HG03066 (cell line): ENCODE measurements around the gene HEATR9.
"Not testable (repeated sequence)": the region's sequence is repeated elsewhere in the genome, so short reads cannot be mapped to it uniquely, and the experiment has no call there.

Experiments used
- ATAC-seq: cut with Tn5 transposase; IDR thresholded peaks from one replicate; pipeline ENCODE4 v1.9.1; 2021; ENCODE audit warnings: low read depth; ENCODE audit not compliant: unreplicated experiment

HEATR9 gene, protein sequence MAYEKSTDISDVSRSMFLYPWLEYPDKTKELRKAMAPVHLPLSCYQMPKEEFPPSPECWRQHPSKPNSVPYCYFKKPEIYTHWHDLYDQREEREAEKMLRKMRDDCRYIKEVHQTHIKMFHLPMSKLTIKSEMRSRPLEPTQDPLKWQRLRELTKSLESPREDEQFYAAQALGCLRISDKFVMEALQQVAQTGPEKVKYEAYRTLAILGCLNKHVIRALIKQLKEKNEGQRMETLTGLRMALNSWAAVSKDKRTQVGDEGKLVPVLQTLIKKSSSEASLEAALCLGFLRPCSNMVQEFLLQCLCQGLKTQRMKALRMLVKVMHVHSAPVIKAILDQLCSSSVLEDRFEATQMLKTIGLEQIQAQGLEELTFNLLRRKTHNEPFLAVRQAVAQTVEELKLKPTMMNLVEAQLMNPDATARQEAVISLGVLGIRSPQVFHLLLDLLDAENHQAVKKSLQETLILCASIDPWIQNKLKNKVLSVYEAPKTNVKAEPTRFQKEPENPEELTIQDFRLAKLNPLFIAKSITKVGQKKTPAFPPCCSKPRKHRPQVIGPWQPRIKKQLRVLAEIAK

DNA sequence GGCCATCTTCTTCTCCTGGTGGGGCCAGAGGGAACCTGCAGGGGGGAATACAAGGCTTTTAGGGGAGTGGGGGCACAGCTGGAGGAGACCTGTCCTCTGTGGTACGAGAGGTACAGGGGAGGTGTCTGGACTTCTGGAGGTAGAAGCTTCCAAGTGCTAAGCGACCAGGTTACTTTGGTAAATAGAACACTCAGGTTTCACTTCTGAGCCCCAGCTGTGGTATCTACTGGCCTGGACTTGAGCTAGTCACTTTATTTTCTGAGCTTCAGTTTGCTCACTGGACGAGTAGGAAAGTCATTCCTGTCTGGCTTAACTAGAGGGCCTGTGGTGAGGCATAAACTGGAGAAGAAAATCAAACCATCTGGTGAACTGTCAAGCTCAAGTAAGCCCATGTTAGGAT is at the start of gene HEATR9:
TSS of gene HEATR9 (minus strand) at position 155 of the 400 bp plus-strand sequence. CDS start at position 6, 149 bp downstream.
- ATAC-seq: no peak

DNA sequence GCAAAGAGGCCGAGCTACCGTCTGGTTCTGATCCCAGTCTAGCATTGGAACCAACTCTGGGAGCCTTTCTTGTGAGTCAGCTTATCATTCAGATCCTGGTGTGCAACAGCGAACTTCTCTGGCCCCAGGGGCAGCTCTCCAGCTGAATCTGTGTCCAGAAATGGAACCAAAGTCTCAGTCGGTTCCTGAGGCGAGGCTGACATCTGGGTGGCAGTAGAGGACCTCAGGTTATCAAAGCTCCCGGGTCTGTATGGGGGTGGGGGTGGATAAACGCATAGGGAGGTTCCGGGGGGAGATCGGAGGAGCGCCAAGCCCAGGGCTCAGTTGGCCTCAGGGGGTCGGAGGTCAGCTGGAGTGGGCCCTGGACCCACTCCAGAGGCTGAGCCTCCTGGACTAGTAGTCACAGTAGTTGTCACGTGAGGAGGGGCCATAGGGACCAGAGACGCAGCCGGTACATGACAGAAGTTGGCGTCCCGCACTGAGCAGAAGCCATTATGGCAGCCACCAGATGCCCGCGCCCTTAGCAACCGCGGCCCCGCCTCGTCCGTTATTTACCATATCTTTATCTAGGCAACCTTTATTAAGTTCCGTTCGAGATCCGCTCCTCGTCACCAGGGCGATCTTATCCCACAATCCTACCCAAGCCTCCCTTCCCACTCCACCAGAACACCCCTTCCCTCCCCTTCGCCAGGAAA is 49.0 kb upstream of the HEATR9 start:
- no peak for ATAC-seq

DNA sequence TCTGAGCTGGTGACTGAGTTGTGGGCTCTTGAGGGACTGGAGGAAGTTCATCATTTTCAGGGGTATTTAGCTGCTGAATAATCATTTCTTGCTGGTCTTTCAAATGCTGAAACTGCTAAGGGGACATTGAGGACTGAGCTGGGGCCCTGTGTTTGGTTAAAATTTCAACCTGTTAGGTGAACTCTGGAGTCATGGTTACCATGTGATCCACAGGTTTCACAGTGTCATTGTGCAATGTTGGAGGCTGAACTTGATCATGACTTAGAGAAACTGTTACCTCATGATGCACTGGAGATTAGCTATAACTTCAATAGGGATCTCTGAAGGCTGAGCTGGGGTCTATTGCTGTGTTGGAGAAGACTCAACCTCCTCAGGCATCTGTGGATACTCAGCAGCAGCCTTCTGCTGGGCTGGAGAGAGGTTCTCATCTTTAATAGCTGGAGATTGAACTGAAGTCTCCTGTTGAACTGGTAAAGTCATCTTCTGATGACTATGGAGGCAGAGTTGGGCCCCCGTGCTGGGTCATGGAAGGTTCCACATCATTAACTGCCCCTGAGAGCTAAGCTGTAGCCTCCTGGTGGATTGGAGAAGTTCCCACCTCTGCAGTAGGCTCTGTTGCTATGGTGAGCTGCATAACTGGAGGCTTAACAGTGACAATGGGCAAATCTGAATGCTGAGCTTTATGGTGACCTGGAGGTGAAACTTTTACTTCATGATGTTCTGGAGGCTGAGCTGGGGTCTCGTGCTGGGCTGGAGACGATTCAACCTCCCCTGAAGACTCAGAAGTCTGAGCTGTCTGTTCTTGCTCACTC is 46.7 kb upstream of the HEATR9 start:
- ATAC-seq: no peak

DNA sequence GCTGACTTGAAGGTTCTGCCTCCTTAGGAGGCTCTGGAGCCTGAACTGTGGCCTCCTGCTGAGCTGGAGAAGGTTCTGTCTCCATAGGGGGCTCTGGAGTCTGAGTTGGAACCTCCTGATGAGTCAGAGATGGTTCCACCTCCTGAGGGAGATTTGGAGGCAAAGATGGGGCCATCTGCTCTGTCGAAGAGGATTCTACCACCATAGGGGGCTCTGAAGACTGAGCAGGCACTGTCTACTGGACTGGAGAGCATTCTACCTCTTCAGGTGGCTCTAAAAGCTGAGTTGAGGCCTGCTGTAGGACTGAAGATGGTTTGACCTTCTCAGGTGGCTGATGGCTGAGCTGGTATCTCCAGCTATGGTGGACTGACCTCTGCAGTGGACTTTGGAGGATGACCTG is 45.7 kb upstream of the HEATR9 start:
- no peak for ATAC-seq

DNA sequence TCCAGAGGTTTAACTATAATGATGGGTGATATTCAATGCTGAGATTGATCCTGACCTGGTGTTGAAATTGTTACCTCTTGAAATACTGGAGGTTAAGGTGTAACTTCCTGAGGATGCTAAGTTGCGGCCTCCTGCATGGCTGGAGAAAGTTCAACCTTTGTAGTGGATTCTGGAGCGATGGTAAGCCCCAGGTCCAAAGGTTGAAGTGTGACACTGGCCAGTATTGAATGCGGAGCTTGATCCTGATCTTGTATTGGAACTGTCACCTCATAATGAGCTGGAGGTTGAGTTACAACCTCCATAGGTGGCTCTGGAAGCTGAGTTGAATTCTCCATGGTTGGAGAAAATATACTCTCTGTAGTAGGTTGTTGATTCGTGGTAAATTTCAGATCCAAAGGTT is 44.9 kb upstream of the HEATR9 start:
- no peak for ATAC-seq

DNA sequence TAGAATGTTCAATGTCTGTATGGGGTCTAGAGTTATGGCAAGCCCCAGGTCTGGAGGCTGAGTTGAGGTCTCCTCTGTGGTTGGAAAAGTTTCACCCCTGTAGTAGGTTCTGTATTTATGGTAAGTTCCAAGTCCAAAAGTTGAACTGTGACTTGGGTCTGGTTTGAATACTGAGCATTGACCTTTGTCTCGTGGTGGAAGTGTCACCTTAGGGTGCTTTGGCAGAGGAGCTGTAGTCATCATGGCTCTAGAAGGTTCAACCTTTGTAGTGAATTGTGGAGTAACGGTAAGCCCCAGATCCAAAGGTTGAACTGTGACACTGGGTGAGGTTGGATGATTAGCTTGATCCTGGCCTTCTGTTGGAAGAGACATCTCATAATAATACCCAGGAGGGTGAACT is 44.3 kb upstream of the HEATR9 start:
- no peak for ATAC-seq

DNA sequence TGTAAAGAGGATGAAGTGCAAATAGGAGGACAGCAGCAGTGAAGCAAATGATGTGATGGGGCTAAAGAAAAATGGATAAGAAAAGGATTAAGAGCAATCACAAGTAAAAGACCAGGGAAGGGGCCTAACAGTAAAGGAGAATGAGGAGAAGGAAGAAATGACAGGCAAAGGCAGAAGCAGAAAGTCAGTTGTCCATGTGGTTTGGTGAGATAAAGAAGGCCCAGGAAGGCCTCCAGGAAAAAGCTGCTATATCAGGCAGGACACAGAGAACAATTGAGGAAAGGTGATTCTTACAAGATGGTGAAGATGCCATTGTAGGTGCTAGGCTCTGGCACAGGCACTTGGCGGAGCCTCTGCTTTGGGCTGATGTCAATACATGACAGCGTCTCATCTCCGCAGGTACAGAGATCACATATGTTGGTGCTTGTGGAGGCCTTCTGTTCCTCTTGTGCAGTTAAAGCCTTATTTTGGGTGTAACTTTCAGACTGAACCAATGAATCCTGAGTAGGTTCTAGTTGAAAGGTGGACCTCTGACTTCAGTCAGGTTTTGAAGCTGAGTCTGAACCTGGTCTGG is 43.7 kb upstream of the HEATR9 start:
- ATAC-seq: no peak

DNA sequence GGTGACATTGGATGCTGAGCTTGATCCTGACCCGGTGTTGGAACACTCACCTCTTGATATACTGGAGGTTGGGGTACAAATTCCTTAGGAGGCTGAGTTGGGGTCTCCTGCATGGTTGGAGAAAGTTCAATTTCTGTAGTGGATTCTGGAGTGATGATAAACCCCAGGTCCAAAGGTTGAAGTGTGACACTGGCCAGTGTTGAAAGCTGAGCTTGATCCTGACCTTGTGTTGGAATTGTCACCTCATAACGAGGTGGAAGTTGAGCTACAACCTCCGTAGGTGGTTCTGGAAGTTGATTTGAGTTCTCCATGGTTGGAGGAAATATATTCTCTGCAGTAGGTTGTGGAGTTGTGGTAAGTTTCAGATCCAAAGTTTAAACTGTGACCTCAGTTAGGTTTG is 40.7 kb upstream of the HEATR9 start:
- ATAC-seq: no peak

DNA sequence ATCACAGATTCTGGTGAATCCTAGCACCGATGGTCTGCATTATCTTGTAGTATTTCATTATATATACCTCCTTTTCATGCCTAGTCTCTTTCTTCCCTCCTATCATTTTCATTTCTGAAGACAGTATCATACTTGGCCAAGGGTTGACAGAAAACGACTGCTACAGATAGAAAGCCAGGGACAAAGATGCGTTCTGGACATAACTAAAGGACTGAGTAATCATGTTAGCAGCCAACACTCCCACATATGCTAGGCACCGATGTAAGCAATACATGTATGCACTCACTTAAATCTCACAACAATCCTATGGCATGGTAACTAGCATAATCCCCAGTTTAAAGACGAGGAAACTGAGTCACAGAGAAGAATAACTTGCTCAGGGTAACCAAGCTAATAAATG is 39.0 kb upstream of the HEATR9 start:
- no peak for ATAC-seq

DNA sequence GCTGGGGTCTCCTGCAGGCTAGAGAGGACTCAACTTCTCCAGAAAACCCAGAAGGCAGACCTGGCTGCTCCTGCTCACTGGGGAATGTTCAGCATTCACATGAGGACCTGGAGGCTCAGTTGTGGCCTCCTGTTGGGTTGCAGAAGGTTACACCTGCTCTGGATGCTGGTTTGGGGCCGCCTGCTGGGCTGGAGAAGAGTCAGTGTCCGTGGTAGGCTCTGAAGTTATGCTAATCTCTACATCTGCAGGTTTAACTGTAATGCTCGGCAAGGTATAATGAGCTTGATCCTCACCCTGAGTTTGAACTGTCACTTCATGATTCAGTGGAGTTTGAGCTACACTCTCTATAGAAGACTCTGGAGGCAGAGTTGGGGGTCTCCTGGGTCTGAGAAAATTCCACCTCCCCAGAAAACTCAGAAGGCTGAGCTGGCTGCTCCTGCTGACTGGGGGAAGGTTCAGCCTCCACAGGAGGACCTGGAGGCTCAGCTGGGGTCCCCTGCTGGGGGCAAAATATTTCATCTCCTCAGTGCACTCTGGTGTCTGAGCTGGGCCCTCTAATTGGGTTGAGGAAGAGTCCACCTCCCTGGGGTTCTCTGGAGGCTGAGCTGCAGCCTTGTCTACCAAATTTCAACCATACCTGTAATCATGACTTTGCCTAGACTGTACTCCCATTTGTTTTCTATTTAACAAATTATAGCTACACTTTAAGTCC is 38.4 kb upstream of the HEATR9 start:
- no peak for ATAC-seq

DNA sequence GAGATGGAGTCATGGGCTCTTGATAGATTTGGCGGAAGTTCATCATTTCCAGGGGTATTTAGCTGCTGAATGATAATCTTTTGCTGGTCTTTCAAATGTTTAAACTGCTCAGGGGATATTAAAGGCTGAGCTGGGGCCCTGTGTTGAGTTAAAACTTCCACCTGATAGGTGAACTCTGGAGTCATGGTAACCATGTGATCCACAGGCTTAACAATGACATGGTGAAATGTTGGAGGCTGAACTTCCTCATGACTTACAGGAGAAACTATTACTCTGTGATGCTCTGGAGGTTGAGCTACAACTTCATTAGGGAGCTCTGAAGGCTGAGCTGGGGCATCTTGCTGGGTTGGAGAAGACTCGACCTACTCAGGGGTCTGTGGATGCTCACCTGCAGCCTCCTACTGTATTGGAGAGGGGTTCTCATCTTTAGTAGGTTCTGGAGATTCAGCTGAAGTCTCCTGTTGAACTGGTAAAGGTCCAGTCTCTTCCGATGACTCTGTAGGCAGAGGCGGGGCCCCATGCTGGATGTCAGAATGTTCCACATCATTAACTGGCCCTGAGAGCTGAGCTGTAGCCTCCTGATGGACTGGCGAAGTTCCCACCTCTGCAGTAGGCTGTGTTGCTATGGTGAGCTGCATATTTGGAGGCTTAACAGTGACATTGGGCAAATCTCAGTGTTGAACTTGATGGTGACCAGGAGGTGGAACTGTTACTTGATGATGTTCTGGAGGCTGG is 37.7 kb upstream of the HEATR9 start:
- no peak for ATAC-seq

DNA sequence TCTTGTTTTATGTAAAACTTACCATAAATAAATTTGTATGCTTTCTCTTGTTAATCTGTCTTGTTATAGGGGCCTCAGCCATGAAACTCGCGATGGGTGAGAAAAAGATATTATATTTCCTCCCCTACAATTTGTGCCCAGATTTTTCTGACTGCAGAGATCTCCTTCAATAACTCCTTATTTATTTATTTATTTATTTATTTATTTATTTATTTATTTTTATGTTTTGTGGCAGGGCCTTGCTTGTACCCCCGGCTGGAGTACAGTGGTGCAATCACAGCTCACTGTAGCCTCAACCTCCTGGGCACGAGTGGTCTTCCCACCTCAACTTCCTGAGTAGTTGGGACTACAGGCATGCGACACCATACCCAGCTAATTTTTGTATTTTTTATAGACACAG is 34.8 kb upstream of the HEATR9 start:
- ATAC-seq: no peak

DNA sequence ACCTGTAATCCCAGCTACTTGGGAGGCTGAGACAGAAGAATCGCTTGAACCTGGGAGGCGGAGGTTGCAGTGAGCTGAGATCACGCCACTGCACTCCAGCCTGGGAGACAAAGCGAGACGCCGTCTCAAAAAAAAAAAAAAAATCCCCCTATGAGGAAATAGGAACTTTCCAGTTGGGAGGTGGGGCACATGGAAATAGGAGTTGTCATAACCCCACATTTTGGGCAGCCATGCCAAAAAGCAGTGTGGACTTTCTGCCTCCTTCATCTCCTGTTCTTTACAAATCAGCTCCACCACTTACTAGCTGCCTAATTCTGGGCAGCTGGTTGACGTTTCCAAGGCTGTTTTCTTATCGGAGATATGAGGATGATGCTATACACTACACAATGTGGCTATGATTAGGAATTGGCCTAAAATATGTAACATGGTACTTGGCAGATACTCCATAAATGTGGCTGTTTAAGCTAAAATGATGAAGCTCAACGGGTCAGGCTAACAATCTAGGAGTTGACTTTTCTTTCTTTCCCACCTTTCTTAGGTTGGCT is 33.0 kb upstream of the HEATR9 start:
- no peak for ATAC-seq

DNA sequence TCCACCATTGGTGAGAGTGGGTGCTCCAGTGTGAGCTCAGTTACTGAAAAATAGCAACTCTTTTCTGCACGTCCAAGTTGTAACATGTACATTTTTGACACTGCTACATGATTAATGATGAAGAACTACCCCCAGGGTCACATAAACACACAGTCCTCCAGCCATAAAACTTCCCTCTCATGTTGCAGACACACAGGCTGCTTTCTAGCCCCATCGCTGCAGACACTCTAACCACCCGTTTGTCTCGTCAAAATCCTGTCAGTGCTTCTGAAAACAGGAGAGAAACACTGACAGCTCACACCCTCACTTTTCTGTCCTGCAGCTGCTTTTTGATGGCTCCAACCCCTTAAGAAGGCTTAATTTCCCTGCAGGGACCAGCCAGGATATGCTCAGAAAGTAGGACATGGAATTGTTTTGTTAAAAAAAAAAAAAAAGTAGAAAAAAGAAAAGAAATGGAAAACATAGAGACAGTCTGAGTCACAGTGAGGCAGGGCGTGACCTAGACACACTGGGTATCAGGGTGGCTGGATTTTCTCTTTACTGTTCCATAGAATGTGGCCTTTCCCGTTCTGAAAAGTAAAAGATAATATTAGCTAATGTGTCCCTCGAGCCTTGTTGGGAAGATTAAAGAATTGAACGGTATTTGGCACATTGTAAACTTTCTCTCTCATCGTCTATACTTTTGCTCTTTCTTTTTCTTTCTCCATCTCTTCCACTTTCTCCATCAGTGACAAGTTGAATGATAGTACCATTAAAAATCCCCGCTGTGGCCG is 32.2 kb upstream of the HEATR9 start:
- no peak for ATAC-seq

DNA sequence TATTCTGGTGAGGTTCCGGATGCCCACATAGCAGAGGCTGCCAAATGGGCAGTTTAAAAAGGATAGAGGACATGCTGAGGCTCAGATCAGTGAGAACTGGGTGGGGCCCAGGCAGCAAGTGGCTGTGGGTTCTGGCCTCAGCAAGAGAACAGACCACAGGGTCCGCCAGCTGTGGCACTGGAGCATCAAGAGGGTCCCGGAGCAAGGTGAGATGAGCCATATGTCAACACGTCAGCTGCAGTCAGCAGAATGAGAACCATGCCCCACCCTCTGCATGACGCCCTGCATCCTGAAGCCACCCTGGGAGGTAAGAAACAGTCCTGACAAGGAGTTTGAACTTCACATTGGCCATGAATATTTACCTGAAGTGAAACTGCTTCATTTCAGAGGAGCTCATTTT is 31.6 kb upstream of the HEATR9 start:
- no peak for ATAC-seq

DNA sequence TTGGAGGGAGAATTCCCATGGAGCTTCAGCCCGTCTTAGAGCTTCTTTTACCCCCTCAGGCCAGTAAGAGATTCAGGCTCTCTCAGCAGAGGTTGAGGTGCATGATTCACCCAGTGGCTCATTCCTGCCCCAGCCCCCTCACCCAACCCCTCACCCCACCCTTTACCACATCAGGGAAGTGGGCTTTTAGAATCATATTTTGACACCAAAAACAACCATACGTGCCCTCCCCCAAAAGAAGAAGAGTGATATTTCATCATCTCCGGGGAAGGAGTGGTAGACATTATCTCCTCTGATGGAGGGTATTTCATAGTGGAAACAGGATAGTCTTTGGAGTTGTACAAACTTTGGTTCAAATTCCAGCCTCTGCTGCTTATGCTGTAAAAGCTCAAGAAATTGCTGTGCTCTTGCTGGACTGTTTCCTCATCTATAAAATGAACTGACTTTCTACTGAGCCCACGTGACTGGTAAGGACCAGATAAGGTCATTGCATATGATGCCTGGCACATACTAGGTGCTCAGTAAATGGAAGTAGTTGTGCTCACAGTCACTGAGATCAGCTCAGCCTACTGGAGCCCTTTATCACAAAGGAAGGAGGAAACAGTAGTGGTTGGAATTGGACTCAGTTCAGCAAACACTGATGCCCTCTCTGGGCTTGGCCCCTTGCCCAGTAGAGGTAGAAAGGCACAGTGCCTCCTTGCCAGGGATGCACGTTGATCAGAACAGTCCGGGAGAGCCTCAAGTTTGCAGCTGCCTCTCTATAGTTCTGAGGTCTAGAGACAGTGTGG is 29.8 kb upstream of the HEATR9 start:
- no peak for ATAC-seq

DNA sequence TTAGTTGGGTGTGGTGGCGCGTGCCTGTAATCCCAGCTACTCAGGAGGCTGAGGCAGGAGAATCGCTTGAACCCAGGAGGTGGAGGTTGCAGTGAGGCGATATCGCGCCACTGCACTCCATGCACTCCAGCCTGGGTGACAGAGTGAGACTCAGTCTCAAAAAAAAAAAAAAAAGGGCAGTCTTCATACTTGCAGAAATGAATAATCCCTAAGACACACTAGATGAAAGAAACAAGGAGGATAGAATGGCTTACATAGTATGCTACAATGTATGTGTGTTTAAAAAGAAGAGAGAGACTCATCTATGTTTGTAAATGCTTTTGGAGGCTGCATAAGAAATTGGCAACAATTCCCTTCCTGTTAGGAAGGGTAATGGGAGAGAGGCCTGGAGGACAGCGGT is 29.1 kb upstream of the HEATR9 start:
- not testable (repeated sequence) for ATAC-seq
